Omental fat pad (tissue), 4 donors: Measurements from ENCODE around the gene PFDN1. TPM values are rescaled to one million over a fixed set of nuclear protein-coding genes. Genes with fewer than 3 reads are reported as not detected.

Source experiments
- ATAC-seq: fragments of 150-250 bp; one replicate; pipeline ENCODE4 v1.9.1; 2016; ENCODE audit warnings: mild to moderate bottlenecking, moderate library complexity; ENCODE audit not compliant: low FRiP score
- DNase-seq: peaks from one replicate; pipeline ENCODE4 v3.0.0-alpha.2; 2019; ENCODE audit warnings: low spot score
- total RNA-seq, 4 donors: library from RNA; depleted of rRNA; stranded (reverse); fragments of >200 nt; gene quantifications; one replicate each; pipeline ENCODE4 v1.1.0, GENCODE V29; 2016
- TF ChIP-seq, protein P1 (sequence below), 3 donors: fragments of 450-650 bp; IDR thresholded peaks; one replicate each; pipeline ENCODE4 v1.5.1; 2016 to 2017; ENCODE audit warnings: antibody characterized with exemption in 3 of 3, mild to moderate bottlenecking in 3 of 3, moderate library complexity in 2 of 3

The PFDN1 gene
- total RNA-seq, 4 donors from 2014 or later = 54.1 to 110 (median 88.6) TPM

DNA sequence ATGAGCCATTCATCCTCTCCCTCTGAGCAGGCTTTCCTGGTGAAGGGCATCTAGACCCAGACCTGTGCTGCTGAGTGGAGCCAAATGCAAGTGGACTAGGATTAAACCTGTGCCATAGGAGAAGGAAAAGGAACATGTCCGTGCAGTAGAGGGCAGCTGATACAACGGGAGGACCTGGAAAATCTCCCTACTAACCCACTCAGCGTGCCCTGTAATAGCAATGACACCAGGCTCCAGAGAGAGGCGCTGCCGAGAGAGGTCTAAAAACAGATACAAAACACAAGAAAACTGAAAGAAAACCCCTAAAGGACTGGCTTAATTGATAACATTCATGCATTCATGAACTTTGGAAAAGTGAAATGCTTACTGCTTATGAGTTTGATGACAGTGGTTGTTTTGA is 60.8 kb downstream of the PFDN1 start:
- DNase-seq (no peak), ATAC-seq (no peak)
- TF ChIP-seq, protein P1, sequence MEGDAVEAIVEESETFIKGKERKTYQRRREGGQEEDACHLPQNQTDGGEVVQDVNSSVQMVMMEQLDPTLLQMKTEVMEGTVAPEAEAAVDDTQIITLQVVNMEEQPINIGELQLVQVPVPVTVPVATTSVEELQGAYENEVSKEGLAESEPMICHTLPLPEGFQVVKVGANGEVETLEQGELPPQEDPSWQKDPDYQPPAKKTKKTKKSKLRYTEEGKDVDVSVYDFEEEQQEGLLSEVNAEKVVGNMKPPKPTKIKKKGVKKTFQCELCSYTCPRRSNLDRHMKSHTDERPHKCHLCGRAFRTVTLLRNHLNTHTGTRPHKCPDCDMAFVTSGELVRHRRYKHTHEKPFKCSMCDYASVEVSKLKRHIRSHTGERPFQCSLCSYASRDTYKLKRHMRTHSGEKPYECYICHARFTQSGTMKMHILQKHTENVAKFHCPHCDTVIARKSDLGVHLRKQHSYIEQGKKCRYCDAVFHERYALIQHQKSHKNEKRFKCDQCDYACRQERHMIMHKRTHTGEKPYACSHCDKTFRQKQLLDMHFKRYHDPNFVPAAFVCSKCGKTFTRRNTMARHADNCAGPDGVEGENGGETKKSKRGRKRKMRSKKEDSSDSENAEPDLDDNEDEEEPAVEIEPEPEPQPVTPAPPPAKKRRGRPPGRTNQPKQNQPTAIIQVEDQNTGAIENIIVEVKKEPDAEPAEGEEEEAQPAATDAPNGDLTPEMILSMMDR (IDR thresholded peaks at IDR 0.05) = no peak

DNA sequence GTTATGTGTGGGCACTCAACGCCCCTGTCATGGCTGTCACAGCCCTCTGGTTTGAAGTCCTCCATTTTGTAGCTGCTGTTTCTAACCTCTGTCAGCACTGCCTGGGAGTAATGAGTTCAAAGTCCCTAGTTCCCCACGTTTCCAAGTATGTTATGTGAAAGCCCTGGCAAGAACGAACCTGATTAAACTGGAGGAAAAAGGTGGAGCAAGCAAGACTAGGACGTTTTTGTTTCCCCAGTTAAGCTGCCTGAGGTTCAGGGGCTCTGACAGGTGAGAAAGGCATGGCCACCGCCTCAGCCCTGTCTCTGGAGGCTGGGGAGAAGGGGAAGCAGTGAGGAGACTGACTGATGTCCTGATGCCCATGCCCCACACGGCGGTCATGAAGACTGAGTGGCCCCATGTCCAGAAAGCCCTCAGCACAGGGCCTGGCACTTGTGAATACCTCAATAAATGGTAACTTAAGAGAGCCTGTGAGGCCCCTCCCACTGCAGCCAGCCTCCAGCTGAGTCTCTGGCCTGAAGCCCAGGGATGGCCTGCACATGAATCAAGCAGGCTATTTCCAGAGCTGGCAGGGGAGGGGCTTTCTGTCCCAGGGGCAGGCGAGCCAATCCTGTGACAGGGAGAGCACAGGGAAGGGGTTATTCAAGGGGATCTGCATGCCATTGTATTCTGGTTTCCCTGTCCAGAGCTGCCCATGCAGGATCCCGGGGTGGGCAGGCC is 61.8 kb downstream of the PFDN1 start:
- TF ChIP-seq, protein P1 (IDR thresholded peaks at IDR 0.05) = no peak
- DNase-seq (peak; percentile 52), ATAC-seq (peak; percentile 47)

DNA sequence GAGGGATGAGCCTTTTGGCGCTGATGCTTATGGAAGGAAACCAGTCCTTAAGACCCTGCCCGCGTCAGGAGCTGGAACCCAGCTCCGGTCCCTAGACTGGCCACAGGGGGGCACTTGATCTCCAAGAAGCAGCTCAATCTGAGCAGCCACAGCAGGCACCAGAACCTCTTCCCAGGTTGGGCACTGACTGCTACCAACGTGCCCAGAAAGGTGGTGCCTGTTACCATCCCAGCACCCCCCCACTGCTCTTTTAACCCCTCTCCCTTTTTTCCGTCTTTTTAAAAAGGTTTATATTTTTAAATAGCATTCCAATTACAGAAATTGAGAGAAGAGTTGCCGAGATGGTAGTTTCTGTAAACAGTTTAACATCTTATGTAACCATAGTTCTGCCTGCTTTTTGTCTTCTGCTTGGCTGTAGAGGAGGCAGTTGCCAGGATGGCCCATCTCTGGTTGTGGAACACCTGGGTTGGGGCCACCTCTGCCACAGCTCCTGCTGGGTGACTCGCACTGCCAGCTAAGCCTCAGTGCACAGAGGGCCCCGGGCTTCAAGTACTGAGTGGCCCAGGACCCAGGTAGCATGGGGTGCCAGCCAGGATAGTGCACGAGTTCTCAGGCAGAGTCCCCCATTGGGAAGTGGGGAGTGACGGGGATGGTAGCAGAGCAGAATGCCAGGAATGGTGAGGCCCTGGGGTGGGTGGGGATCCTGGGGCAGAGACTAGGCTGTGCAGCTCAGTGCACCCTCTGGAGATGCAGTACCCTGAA is 62.8 kb downstream of the PFDN1 start:
- TF ChIP-seq, protein P1 (IDR thresholded peaks at IDR 0.05) = no peak
- no peak for ATAC-seq
- peak; percentile 44 for DNase-seq

DNA sequence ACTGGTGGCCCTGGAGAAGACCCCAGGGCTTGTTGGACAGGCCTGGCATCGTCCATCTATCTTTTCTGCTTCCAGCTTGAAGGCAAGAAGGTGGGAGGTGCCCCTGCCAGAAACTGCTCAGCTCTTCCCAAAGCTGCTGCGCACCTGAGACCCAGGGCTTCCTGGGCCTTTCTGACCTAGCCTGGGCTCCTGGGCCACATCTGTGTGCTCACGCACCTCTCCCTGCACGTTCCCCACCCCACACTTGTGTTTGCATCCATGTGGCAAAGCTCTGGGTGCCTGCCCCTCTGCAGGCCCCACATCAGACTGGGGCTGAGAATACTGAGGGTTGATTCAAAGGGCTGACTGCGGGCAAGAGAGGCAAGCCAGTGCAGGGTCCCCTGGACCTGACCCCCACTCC is 63.4 kb downstream of the PFDN1 start:
- no peak for ATAC-seq
- TF ChIP-seq, protein P1 (IDR thresholded peaks at IDR 0.05) = no peak
- no peak for DNase-seq

DNA sequence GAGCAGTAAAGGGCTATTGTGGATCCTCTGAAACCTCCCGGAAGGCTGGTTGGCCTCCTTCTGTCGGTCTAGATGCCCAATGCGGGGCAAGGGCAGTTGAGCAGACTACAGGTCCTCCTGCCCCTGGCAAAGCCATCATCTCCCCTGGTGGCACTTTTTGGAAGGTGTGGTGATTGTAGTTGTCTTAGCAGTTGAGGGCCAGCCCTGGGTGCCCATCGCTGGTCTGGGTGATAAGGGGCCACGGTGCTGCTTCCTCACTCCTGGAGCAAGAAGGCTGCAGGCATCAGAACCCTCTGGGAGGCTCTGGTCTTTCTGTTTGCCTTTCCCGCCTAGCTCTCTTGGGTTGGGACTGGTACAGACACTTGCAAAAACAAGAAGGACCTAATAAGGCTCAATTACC is 64.1 kb downstream of the PFDN1 start:
- ATAC-seq (no peak), DNase-seq (no peak)
- TF ChIP-seq, protein P1 (IDR thresholded peaks at IDR 0.05) = no peak

DNA sequence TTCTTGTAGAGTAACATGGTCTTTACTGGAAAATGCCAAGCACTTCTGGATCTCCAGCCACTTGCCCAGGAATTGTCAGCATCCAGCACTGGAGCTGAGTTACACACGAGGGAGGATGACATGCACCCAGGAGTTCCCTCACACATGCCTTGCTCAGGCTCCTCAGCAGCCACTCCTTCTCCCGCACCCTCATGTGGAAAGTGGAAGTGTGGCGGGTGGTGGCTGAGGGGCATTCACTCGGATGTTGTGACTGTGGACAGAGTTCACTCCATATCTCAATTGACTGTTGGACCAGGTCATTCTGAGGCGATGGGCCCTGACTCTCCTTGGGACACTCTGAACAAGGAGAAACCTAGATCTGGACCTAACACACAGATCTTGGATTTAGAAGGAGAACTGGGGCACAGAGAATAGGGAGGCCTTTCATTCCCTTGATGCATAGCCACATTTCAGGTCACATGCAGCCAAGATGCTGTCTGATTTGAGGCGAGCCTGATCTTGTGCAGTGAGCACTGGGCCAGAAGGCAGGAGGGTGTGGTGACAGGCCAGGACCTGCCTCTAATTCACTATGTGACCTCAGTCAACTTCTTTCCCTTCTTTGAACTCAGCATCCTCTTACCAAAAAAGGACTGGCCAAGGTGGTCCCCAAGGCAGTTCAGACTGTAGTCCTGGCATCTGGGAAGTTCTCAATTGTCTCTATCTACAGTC is 65.9 kb downstream of the PFDN1 start:
- TF ChIP-seq, protein P1 (IDR thresholded peaks at IDR 0.05) = no peak
- no peak for DNase-seq
- ATAC-seq = no peak
